Central memory CD4-positive, alpha-beta T cell (primary cell): ENCODE measurements around the gene TMEM208.

ENCODE experiments used
- DNase-seq: peaks from one replicate; pipeline ENCODE4 v3.0.0; 2022
- total RNA-seq, 3 experiments: gene quantifications; one replicate each; lab custom pipeline; 2026; lab: John Stamatoyannopoulos, UW

The TMEM208 gene
- 12.7 to 62.2 (median 15.9) reads per million in 3 experiments for total RNA-seq

DNA sequence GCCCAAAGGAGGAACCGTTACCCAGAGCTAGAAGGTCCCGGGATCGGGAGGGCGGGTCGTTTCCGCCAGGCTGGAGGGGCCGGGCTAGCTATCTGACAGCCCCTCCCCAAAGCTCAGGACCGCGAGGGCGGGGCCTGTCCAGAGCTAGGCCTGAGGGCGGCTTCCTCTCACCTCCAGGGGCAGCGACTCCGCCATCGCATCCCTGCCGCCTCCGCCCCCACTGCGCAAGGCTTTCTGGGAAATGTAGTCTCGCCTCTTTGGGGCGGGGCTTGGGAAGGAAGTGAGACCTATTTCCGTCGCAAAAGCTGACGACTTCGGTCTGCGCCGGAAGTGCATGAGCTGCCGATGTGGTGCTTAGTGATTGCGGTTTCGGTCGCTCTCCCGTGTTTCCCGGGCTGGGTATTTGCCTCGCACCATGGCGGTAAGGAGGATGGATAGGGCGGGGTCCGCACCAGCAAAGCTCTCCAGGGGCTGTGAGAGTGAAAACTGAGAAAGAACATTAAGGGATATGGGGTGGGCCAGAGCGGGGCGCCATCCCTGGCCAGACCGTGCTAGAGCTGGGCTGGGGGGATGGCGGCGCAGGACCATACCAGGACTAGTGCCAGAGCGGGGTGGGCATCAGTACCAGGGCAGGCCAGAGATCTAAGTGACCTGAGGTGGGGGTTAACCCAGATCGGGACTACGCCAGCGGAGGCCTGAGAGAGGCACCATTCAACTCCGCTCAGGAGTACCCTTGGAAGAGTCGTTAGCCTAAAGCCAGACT is at the start of gene TMEM208:
TSS of gene TMEM208 (plus strand) at position 327 of the 763 bp plus-strand sequence. CDS start at position 416, 89 bp downstream.
- DNase-seq: peak; percentile 96

DNA sequence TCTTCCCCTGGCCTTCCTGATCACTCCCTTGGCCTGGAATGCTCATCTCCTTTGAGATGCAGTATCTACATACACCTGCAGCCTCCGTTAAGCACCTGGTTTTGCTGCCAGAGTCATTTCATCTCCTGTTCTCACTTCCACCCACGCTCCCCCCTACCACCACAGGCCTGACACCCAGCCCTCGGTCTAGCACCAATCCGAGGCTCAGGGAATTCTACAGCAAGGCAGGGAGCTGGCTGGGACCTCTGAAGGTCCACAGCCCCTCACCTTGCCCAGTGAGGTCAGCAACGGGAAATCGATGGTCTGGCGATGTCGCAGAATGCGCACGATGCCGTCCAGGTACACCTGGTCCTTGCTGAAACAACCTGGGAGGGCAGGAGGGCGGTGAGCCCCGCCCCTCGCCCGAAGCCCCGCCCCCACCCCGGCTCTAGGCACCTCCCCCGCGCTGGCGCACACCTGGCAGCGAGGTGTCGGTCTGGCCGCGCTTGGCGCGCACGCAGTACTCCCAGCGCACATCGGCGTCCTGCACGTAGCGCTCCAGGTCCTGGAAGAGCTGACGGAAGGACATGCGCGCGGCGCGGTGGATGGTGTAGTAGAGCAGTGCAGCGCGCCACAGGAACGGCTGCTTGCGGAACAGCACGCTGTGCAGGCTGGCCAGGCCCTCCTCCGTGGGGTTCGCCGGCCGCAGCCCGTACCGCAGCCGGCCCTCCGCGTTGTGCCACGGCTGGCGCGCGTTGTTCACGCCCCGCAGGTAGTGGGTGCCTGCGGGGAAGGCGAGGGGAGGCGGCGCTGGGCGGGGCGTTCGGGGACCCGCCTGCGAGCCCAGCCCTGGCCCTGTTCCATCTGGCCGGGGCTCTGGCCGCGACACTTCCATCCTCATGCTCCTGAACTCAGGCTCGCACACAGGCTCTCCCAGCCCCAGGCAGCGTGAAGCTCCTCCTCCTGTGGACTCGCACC is 48.9 kb upstream of the TMEM208 start:
- peak; percentile 73 for DNase-seq

DNA sequence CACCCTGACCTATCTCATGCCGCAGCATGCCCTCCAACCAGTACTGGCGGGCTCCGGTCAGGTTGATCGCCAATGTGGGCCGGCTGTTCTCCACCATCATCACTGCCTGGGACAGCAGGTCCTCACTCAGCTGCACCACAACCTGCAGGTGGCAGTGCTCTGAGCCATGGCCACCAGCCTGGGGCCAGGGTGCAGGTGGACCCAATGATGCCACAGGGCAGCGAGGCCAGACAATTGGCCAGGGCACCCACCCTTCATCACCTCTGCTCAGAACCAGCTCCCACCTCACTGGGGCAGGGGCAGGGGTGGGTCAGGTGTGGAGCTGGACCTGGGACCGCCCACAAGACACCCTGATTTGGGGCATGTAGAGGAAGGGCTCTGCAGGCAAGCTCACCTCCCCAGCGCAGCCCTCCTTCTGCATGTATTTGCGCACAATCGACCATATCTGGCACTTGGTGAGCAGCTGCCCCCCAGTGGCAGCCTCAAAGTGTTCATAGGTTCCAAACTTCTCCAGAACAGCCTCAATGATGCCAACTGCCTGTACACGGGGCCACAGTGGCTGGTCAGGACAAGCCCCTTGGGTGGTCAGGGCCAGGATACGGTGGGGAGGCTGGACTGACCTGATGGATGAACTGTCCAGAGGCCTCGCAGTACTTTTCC is 47.4 kb upstream of the TMEM208 start:
- no peak for DNase-seq

DNA sequence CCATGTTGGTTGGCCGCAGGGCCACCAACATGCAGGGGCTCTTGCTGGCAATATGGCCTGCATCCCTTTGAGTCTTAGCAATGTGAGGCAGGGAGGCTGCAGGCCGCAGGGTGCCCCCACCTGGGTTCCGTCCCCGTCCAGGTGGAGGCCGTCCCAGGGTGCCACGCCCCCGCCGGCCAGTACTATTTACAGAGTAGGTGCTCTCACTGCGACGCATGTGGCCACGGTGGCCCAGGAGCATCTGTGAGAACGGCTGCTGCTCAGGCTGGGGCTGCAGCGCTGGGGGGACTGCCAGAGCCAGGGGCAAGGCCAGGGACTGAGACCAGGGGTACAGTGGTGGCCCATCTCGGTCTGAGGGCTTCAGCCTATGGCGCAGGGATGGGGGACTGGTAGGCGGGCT is 46.8 kb upstream of the TMEM208 start:
- no peak for DNase-seq

DNA sequence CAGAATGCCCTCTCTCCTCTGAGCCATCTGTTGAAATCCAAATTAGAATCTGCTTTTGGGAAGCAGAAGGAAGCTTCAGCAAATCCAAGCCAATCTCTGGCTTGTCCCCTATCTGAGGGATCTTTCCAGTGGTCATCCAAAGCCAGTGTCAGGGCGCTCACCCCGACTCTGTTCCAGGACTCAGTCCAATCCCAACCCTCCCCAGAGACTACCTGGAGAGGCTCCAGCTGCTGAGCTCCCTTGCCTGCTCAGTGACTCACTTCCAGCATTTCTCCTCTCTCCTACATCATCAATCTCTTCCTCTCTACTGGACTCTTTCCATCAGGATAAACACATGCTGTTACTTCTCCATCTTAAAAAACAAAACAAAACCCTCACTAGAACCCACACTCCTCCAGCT is 45.6 kb upstream of the TMEM208 start:
- no peak for DNase-seq

DNA sequence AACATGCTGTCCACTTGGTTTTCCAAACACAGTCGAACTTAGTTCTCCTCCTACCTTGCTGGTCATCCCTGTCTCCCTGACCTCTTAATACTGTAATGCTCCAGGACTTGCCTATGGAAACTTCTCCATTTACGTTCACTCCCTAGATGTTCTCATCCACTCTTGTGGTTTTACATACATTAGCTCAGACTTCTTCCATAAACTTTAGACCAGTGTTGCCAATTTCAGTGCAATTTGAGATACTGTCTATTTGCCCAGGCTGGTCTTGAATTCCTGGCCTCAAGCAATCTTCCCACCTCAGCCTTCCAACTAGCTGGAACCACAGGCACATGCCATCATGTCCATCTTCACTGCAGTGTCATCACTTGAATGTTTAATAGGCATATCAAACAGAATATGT is 44.6 kb upstream of the TMEM208 start:
- no peak for DNase-seq

DNA sequence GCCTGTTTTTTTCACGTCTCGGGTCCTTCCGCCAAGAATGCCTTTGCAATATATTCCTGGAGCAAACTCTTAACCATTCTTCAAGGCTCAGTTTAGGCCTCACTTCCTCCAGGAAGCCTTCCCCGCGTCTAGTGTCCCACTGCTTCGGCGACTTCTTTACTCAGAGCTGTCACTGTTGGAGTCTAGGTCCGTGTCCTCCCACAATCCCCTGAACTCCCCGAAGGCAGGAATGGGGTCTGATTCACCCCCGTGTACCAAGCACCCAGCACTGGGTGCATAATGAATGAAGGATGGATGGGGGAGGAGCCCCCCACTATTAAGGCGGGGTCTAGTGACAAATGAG is 43.7 kb upstream of the TMEM208 start:
- no peak for DNase-seq

DNA sequence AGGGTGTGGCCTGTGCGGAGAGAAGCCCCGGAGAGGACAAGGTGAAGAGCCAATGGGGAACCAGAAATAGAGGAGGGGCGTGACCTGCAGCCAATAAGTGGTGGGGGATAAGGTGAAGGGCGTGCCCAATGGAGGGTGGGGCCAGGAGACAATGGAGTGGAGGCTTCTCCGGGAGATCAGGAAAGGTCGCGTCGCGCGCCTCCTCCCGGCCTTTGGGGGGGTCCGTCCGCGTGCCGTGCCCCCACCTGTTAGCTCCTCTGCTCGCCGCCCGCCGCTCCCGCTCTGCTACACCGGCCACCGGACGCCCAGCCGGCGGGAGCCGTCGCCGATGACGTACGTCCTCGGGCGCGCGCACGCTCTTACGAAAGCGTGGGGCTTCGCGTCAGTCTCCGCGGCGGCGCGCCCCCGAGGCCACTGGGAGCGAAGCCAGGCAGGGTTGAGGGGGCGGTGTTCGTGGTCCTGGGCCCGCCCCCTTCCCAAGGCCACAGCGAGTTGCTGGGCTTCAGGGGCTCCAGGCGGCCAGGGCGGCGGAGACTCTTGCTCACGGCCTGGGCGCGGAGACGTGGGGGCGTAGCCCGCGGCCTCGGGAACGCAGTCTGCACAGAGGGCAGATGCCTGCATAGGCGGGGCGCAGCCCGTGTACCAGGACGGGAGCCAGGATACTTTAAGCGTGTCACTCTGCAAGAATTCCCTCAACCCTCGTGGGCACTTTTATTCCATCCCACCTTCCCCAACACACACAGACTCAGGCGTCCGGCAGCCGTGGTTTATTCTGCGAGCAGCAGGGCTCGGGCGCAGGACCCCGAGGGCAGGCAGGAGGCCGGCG is 43.1 kb upstream of the TMEM208 start, which contains the start of gene MATCAP1:
TSS of gene MATCAP1 (minus strand) at position 337 of the 826 bp plus-strand sequence. CDS start 3,353 bp downstream, outside the sequence.
- DNase-seq: peak; percentile 97

DNA sequence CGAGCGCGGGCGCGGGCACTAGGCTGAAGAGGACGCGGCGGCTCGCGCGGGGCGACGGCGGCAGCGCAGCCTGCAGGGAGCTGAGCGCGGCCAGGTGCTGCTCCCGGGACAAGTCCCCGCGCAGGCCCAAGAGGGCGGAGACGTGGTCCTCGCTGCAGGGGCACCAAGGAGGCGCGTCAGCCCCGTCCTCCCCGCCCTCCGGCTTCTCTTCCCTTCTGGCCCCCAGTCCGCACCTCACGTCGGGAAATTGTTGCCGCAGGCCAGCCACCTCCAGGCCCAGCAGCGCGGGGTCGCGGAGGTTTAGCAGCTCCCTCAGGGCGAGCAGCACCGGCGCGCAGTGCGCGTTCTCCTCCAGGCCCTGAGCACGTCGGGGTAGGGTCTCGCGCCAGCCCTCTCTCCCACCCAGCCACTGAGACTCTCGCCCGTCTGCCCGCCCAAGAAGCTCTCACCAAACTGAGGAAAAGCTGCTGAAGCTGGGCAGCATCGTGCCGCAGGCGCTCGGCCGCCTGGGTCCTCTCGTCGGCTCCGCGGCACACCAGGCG is 42.4 kb upstream of the TMEM208 start:
- no peak for DNase-seq

DNA sequence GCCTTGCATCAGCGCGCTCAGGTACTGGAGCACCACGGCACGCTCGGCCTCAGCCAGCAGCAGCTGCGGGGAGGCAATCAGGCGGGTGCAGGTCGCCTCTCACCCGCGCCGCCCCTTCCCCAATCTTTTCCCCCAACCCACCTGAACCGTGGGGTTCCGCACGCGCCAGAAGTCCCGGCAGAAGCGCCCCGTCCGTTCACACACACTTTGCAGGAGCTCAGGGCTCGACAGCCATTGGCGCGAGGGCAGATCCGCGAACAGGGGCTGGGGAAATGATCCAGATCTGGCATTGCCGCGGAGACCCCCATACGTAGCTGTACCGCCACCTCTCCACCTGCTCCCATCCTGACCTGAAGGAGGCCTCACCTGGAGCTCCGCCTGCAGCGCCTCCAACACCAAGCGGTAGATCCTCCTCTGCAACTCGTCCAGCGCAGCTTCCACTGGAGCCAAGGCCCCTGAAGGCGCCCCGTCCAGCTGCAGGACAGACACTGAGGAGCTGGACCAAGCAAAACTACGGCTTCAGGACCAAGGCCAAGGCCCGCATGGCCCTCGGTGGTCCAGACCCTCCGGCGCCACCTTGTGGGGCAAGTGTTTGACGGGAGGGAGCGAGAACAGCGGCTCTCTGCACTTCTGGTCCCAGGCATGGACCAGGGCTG is 41.8 kb upstream of the TMEM208 start:
- DNase-seq: peak; percentile 70

DNA sequence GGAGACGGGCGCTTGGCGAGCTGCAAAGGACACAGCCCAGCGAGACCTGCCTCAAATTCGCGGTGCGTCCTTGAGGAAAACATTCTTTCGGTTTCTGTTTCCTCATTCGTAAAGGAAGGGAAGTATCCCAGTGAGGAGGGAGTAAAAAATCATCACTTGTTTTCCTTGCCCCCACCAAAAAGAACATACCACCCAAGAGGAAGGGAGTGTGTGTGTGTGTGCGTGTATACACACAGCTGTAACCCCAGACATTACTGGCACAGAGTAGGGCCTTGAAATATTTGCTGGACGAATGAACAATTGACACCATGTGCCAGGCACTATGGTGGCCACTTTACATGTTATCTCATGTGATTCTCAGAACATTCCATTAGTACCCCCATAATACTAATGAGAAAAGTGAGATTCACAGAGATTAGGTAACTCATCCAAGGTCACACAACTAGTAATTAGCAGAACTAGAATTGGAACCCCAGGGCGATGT is 41.2 kb upstream of the TMEM208 start:
- DNase-seq: no peak

DNA sequence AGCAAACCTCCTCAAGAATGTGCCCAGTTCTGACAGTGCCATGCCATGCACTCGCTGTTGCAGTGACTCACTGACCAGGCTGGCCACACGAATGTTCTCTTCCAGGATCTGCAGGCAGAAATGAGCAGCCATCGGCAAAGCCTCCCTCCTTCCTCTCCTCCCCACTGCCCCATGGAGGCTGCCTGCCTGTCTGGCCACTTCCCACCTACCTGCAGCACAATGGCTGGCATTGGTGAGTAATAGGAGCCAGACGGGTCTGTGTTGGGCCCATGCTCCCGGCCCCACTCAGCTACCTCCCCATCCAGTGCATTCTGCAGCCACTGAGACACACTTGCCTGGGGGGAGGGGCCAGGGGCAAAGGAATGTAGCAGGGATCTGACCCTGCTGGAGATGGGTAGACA is 40.4 kb upstream of the TMEM208 start:
- no peak for DNase-seq

DNA sequence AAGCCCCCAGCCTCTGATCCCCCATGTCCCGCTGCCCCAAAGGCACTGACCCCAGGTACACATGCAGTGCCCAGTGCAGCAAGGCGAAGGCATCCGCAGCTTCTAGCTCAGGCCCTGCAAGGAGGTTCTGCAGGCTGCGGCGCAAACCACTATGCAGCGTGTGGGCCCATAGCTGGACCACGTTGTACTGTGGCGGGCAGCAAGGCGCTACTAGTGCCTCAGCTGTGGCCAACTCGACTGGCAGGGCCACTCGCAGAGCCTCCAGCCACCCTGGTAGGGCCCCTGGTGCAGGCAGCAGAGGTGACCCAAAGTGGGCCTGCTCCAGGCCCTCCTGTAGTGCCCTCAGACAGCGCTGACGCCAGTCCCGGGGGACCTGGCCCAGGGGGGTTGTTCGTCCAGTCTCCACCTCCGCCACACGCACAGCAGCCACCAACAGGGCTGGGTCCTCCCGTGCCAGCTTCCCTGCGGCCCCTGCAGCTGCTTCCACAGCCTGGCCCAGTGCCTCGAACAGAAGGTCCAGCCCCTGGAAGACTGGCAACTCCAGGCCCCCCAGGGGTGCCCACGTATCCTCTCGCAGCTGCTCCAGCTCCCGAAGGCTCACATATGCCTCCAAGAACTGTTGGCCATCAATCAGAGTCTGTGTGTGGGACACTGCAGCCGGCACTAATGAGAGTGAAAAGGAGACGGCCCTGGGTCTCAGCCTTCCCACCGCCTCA is 39.6 kb upstream of the TMEM208 start:
- DNase-seq: no peak

DNA sequence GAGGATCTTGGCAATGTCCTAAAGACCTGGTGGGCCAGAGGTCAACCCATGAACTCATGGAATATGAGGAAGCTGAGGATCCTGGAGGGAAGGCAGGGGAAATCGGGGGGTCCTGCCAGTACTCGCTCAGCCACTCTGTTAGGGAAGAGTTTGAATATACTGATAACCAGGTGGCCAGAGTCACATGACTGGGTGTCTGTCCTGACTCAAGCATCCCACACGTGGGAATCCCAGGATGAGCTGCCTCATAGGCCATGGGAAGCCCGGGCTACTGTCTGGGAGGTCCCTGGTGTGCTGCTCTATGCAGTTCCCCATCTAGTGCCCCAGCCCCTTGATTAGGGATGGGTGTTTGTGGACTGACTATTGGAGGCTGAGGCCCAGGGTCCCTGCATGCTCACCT is 38.6 kb upstream of the TMEM208 start:
- DNase-seq: no peak

DNA sequence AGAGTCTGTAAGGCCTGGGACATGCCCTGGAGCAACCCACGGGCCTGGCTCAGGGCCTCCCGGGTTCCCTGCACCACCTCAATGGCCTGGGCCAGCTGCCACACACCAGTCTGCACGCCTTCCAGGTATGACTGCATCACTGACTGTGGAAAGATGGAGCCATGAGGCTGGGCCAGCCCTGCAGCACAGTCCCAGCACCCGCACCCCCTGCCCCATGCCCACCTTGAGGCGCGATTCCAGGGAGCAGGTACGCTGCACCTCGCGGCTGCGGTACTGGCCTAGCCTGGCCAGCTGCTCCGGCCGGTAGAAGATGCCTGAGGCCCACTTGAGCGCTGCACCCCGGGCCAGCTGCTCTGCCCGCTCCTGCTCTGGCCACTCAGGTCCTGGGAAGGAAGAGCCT is 38.1 kb upstream of the TMEM208 start:
- no peak for DNase-seq

DNA sequence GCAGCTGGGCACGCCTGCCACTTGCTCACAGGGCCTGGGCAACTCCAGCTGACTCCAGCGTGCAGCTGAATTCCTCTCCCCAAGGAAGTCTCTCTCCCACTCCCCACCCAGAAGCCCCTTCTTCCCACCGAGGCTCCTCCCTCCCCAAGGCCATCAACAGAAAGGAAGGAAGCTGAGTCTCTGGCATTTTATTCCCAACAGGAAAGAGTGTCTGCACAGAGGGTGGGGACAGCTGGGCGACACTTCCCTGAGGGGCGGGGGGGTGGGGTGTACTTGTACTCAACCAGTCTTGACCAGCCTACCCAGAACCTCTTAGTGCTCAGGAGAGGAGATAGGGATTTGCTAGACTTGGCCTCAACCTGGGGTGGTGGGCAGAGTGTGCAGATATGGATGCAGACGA is 36.9 kb upstream of the TMEM208 start, which contains the start of gene EXOC3L1:
TSS of gene EXOC3L1 (minus strand) at position 96 of the 400 bp plus-strand sequence. CDS start 460 bp downstream, outside the sequence.
- no peak for DNase-seq

DNA sequence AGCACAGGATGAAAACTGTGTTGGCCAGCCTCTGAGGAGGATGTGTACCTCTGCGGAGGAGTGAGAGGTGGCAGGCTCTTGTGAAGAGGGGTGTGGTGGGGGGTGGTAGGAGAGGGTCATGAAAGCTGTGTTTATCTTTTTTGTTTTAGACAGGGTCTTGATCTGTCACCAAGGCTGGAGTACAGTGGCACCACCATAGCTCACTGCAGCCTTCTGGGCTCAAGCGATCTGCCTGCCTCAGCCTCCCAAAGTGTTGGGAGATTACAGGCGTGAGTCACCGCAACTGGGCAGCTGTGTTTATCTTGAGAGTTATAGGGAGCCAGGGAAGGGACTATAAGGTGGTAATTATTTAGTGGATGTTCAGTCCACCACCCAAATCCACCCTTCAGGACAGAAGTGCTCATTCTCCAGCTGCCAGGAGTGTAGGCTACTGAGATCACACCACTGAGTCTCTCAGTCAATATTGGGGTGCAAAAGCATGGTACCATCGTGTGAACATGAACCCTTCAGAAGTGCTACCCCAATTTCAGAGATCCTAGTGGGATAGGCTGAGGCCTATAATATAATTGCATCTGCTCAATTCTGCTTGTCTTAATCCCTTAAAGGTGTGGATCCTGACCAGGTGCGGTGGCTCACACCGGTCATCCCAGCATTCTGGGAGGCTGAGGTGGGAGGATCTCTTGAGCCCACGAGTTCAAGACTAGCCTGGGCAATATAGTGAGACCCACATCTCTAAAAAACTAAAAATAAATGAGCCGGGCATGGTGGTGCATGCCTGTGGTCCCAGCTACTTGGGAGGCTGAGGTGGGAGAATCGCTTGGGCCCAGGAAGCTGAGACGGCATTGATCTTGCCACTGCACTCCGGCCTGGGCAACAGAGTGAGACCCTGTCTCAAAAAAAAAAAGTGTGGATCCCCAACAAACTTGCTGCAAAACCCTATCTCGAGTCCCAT is 36.2 kb upstream of the TMEM208 start:
- no peak for DNase-seq

DNA sequence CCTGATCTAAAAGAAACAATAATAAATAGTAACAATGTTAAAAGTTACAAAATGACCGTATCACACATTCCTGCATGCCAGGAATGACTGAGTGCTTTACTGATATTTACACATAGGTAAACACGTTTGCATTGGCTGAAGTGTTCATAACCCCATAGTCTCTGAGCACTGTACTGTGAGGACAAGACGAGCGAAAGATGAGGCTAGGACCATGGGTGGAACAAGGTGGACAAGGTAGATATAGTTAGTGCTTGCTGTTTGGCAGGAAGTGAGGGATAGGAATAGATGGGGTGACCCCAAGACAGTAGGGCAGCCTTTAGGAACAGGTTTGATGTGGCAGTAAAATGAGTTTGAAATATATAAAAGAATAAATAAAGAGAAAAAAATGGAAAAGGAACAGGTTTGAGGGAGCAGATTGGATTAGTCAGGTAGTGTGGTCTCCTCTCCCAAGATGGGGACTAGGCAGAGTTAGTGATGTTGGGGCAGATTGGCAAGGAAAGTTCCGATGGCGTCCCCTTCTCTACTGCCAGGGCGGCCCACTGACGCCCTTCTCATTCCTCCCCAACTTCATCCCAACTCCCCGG is 35.4 kb upstream of the TMEM208 start:
- DNase-seq: no peak
